ENCODE measurements around the gene CPEB3. TPM values are rescaled to one million over a fixed set of nuclear protein-coding genes. Genes with fewer than 3 reads are reported as not detected.

The CPEB3 gene
- total and polyA plus RNA-seq, 2 donors (not counting 3 experiments of a cell fraction or from before 2014, with no cell fraction given) = 0.80 to 2.2 TPM

GRCh38 chr10:92082583-92083280 lies 208.1 kb downstream of the CPEB3 start:
- intact Hi-C loops (cut with micrococcal nuclease) = loop anchor here (10.0 kb wide), 1 partner anchor 492 kb away; the partner anchor contains the start of gene IDE
- Histone ChIP-seq H3K27me3 (ENCODE audit: control insufficient read depth in 2 of 2, insufficient read depth in 2 of 2, low read length in 2 of 2) (no peaks in the 10 kb centered on the region), H2AFZ (ENCODE audit: low read depth, low read length) (no peak overlapping the region), H3K9me3 (replicated peaks; ENCODE audit: control insufficient read depth, insufficient read depth, low read length) (no peaks in the 10 kb centered on the region), H3K9ac (replicated peaks; ENCODE audit: extremely low read depth, insufficient read depth, low read length) (no peak overlapping the region), H4K20me1 (replicated peaks; ENCODE audit: control insufficient read depth, extremely low read depth, insufficient read depth, low read length) (no peaks in the 10 kb centered on the region), H3K9me1 (replicated peaks; ENCODE audit: control insufficient read depth, extremely low read depth, insufficient read depth, low read length) (no peaks in the 10 kb centered on the region), H3K79me2 (ENCODE audit: control insufficient read depth, insufficient read depth, low read length) (no peaks in the 10 kb centered on the region), H3K36me3 (ENCODE audit: control insufficient read depth in 2 of 2, extremely low read depth in 1 of 2, insufficient read depth in 2 of 2, low read length in 2 of 2) (peaks cover 0 to 4% of the 10 kb centered on the region in 2 experiments), H3K4me1 (ENCODE audit: control insufficient read depth, extremely low read depth, insufficient read depth, low read length) (no peaks in the 10 kb centered on the region), H3K4me3 (replicated peaks in 1 of 3; ENCODE audit: insufficient read depth in 1 of 3, low read depth in 1 of 3, low read length in 3 of 3) (no peak overlapping the region), H3K4me2 (ENCODE audit: insufficient read depth, low read length) (no peak overlapping the region), H3K27ac (ENCODE audit: insufficient read depth, low read depth, low read length) (no peak overlapping the region)
- CTCF ChIA-PET = no interaction called here
- FAIRE-seq (no peak), DNase-seq (ENCODE audit: low read depth, low spot score) (no peak)
- POLR2A ChIA-PET = no interaction called here
- dilution Hi-C loops (cut with MboI; ENCODE audit: extremely low pct_ligation_motif_present, low sequenced_read_pairs) = no loop called here
- no TSS peak for BruUV-seq (replicated peaks)
- no peak for TF ChIP-seq EZH2 (IDR thresholded peaks at IDR 0.05; ENCODE audit: borderline replicate concordance, low read depth, low read length, severe bottlenecking)
- TF ChIP-seq JUN (IDR thresholded peaks at IDR 0.05; ENCODE audit: borderline replicate concordance, insufficient read depth, insufficient read length, low read depth) = no peak
- no peak for TF ChIP-seq MAX (IDR thresholded peaks at IDR 0.05; ENCODE audit: insufficient read depth, insufficient read length)
- no peak for TF ChIP-seq POLR2A (IDR thresholded peaks at IDR 0.05; ENCODE audit: low read depth, low read length)
- TF ChIP-seq GATA2 (IDR thresholded peaks at IDR 0.05; ENCODE audit: insufficient read depth, insufficient read length, low read depth, low read length) = no peak
- TF ChIP-seq CTCF (IDR thresholded peaks at IDR 0.05; ENCODE audit: extremely low read depth in 1 of 2, insufficient read depth in 1 of 2, low read depth in 1 of 2, low read length in 2 of 2) = no peak
- no peak for TF ChIP-seq POLR2AphosphoS5 (IDR thresholded peaks at IDR 0.05; ENCODE audit: insufficient read depth, low read depth, low read length)
- no peak for TF ChIP-seq FOS (IDR thresholded peaks at IDR 0.05; ENCODE audit: borderline replicate concordance, insufficient read depth, low read length)
- no peak for TF ChIP-seq MYC (IDR thresholded peaks at IDR 0.05; ENCODE audit: low read depth, low read length)

Measured in endothelial cell of umbilical vein (primary cell).